ENCODE results near the gene SORL1-AS1.

SORL1-AS1 gene

GRCh38 chr11:121456151-121456550 is 3.4 kb upstream of the SORL1-AS1 start:
- H3K4me1 Mint-ChIP-seq: peaks cover 43% of the 10 kb centered on the region

GRCh38 chr11:121455115-121455514 is 2.3 kb upstream of the SORL1-AS1 start:
- no peak for DNase-seq (ENCODE audit: low spot score in 2 of 2, unreplicated experiment in 2 of 2)
- Mint-ChIP-seq H3K4me1 (peaks cover 36% of the 10 kb centered on the region), H3K27ac (no peak overlapping the region), H3K27me3 (ENCODE audit: low read depth) (peaks cover 5% of the 10 kb centered on the region), H3K4me3 (no peak overlapping the region), H3K36me3 (no peaks in the 10 kb centered on the region), H3K9me3 (no peaks in the 10 kb centered on the region)
- TF ChIP-seq, protein P1, sequence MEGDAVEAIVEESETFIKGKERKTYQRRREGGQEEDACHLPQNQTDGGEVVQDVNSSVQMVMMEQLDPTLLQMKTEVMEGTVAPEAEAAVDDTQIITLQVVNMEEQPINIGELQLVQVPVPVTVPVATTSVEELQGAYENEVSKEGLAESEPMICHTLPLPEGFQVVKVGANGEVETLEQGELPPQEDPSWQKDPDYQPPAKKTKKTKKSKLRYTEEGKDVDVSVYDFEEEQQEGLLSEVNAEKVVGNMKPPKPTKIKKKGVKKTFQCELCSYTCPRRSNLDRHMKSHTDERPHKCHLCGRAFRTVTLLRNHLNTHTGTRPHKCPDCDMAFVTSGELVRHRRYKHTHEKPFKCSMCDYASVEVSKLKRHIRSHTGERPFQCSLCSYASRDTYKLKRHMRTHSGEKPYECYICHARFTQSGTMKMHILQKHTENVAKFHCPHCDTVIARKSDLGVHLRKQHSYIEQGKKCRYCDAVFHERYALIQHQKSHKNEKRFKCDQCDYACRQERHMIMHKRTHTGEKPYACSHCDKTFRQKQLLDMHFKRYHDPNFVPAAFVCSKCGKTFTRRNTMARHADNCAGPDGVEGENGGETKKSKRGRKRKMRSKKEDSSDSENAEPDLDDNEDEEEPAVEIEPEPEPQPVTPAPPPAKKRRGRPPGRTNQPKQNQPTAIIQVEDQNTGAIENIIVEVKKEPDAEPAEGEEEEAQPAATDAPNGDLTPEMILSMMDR (IDR thresholded peaks at IDR 0.05; ENCODE audit: unreplicated experiment): no peak

More at GRCh38 chr11:121456151-121456550, 3.4 kb upstream of the SORL1-AS1 start:
- TF ChIP-seq, protein P1 (IDR thresholded peaks at IDR 0.05; ENCODE audit: unreplicated experiment): no peak
- Mint-ChIP-seq H3K27ac (no peak overlapping the region), H3K36me3 (no peaks in the 10 kb centered on the region), H3K4me3 (no peak overlapping the region), H3K9me3 (no peaks in the 10 kb centered on the region), H3K27me3 (ENCODE audit: low read depth) (peaks cover 5% of the 10 kb centered on the region)
- DNase-seq (ENCODE audit: low spot score in 2 of 2, unreplicated experiment in 2 of 2): no peak

DNA sequence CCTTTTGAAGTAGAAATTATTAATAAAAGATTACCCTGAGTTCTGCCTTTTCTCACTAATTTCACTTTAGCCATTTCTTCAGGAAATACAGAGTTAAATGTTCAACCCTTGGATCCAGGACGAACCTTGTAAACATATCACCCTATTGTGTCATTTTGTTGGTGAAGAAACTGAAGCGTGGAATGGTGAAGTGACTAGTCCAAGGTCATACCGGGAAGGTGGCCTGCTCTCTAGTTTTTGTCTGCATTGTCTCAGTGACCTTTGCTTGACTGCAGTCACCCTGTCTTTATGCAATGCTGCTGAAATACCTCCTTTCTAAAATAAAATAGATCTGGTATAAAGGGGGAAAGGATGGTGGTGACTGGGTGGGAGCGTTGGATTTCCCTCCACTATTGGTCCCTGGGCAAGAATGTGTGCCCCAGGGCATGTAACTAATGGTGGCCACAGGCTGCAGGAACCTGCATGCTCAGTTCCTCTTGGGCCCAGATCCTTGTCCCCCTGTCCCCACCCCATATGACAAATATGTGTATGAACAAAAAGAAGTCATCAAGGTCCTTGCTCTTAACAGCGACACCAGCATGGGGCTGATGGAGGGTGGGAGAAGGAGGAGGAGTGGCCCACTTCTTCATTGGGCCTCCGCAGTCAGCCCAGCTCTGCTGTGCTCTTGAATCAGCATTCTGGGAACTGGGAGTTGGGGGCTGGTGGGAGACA is 977 bp upstream of the SORL1-AS1 start:
- Mint-ChIP-seq H3K27me3 (ENCODE audit: low read depth) (peaks cover 5% of the 10 kb centered on the region), H3K36me3 (no peaks in the 10 kb centered on the region), H3K9me3 (no peaks in the 10 kb centered on the region), H3K4me3 (peak overlapping the region; percentile 96), H3K4me1 (peaks cover 28% of the 10 kb centered on the region), H3K27ac (no peak overlapping the region)
- TF ChIP-seq, protein P1 (IDR thresholded peaks at IDR 0.05; ENCODE audit: unreplicated experiment): no peak
- no peak for DNase-seq (ENCODE audit: low spot score in 2 of 2, unreplicated experiment in 2 of 2)

GRCh38 chr11:121451986-121452608 is 670 bp downstream of the SORL1-AS1 start, which contains the start of gene SORL1:
Gene SORL1, plus strand, starts transcription at chr11:121452314. Its CDS starts 18 bp downstream, at chr11:121452332.
- H3K4me3 Mint-ChIP-seq: peak within 1 kb of the TSS; percentile 96
- DNase-seq (ENCODE audit: low spot score in 2 of 2, unreplicated experiment in 2 of 2): peak; percentile 62 to 84
- peaks cover 28% of the 10 kb centered on the region for H3K4me1 Mint-ChIP-seq
- peaks cover 5% of the 10 kb centered on the region for H3K27me3 Mint-ChIP-seq (ENCODE audit: low read depth)
- no peaks in the 10 kb centered on the region for H3K36me3 Mint-ChIP-seq
- TF ChIP-seq, protein P1 (IDR thresholded peaks at IDR 0.05; ENCODE audit: unreplicated experiment): peak; percentile 58
- no peaks in the 10 kb centered on the region for H3K9me3 Mint-ChIP-seq
- H3K27ac Mint-ChIP-seq: peak within 1 kb of the TSS; percentile 84

DNA sequence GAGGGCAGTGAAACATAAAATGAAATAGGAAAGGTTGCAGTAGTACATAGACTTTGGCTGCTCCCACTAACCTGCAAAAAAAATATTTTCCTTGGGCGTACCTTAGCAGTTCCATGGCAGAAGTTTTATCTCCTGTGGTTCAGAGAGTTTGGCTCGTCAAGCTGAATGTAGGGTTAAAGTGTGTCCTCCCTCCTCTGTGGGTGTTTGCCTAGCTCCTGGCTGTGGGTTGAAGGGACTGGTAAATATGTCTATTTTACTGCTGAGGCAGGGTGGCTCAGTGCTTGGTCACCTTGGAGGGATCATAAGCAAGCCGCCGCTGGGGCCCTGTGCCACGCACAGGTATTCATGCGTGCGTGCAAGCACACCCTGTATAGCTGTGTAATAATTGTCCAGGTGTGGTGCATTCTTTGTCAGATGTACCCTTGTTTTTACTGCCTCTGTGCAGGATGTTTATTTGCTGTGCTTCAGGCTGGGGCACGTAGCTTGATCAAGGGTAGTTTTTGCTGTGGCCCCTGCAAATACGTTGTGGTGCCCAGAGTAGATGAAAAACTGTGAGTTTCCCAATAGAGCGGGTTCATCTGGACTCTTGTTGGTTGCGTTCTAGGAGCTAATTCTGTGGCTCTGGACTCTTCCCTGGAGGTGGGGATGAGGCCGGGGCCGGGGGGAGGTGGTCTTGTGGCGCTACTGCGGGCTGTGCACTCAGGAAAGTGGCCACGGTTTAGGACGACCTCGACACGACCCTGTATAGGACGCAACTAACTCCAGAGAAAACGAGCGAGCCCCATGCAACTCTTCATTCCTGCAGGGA is 1.4 kb downstream of the SORL1-AS1 start:
- Mint-ChIP-seq H3K4me1 (peaks cover 31% of the 10 kb centered on the region), H3K9me3 (no peaks in the 10 kb centered on the region), H3K4me3 (peak overlapping the region; percentile 78), H3K27me3 (ENCODE audit: low read depth) (peaks cover 5% of the 10 kb centered on the region), H3K27ac (peak overlapping the region; percentile 26), H3K36me3 (no peaks in the 10 kb centered on the region)
- TF ChIP-seq, protein P1 (IDR thresholded peaks at IDR 0.05; ENCODE audit: unreplicated experiment): no peak
- DNase-seq (ENCODE audit: low spot score in 2 of 2, unreplicated experiment in 2 of 2): no peak
